H1 (cell line): Measurements from ENCODE around the gene NCOA5. TPM values are rescaled to one million over a fixed set of nuclear protein-coding genes. Genes with fewer than 3 reads are reported as not detected.

Experiments
- CTCF ChIA-PET: fragments of 300-600 bp; sonication (Branson Sonifier 250); formaldehyde crosslinking; loops from one replicate; lab custom pipeline; 2021; ENCODE audit not compliant: partially characterized antibody; lab: Charles Lee
- POLR2A ChIA-PET: fragments of 300-600 bp; sonication (Branson Sonifier 250); formaldehyde crosslinking; loops from one replicate; lab custom pipeline; 2021; ENCODE audit warnings: inconsistent platforms; ENCODE audit not compliant: partially characterized antibody; lab: Charles Lee
- DNase-seq, 2 experiments: peaks; one replicate each; pipeline versions ENCODE4 v3.0.0 to v3.0.0-alpha.2; 2010 to 2022; ENCODE audit warnings: low spot score in 2 of 2, low read depth in 1 of 2, mixed read lengths in 1 of 2
- FAIRE-seq: peaks from 2 replicates; lab custom pipeline; 2011; peaks lifted over from hg19 to GRCh38; lab: Jason Lieb, UNC
- H2AFZ ChIP-seq: 2 replicates; pipeline ENCODE4 v1.8.1; 2012; ENCODE audit warnings: low read length, inconsistent platforms
- H2AK5ac ChIP-seq: 2 replicates; pipeline ENCODE4 v1.6.1; 2013; ENCODE audit warnings: low read depth, low read length
- H2BK120ac ChIP-seq: replicated peaks from 2 replicates; pipeline ENCODE3; 2013; ENCODE audit warnings: low read depth, low read length, inconsistent platforms
- H2BK12ac ChIP-seq: 2 replicates; pipeline ENCODE4 v1.6.1; 2013; ENCODE audit warnings: low read depth, low read length
- H2BK15ac ChIP-seq: 2 replicates; pipeline ENCODE4 v1.6.1; 2013; ENCODE audit warnings: low read length
- H2BK20ac ChIP-seq: 2 replicates; pipeline ENCODE4 v1.6.1; 2013; ENCODE audit warnings: low read length
- H2BK5ac ChIP-seq: 2 replicates; pipeline ENCODE4 v1.6.1; 2013; ENCODE audit warnings: low read depth, low read length
- H3K14ac ChIP-seq: 2 replicates; pipeline ENCODE4 v1.6.1; 2013; ENCODE audit warnings: inconsistent platforms; ENCODE audit not compliant: insufficient read length
- H3K18ac ChIP-seq: 2 replicates; pipeline ENCODE4 v1.6.1; 2013; ENCODE audit warnings: low read length; ENCODE audit errors: extremely low read depth
- H3K23ac ChIP-seq: 2 replicates; pipeline ENCODE4 v1.6.1; 2013; ENCODE audit warnings: inconsistent platforms; ENCODE audit not compliant: insufficient read length
- H3K23me2 ChIP-seq: 2 replicates; pipeline ENCODE4 v1.6.1; 2013; ENCODE audit warnings: low read depth, low read length
- H3K27ac ChIP-seq: 2 replicates; pipeline ENCODE4 v1.6.1; 2011; ENCODE audit warnings: low read depth, low read length, inconsistent platforms
- H3K27me3 ChIP-seq, 4 experiments: replicated peaks in 1 of 4; 1 replicate in 1 of 4; 2 replicates in 3 of 4; pipeline versions ENCODE4 v1.6.1 to v1.8.1; 2011 to 2013; ENCODE audit warnings: low read length in 3 of 4, mild to moderate bottlenecking in 3 of 4, inconsistent platforms in 2 of 4, mixed read lengths in 2 of 4, moderate library complexity in 1 of 4; ENCODE audit not compliant: control insufficient read depth in 3 of 4, insufficient read depth in 3 of 4; ENCODE audit errors: extremely low read depth in 1 of 4
- H3K36me3 ChIP-seq, 4 experiments: 2 replicates each; pipeline versions ENCODE4 v1.6.1 to v1.8.1; 2011 to 2013; ENCODE audit warnings: mild to moderate bottlenecking in 4 of 4, low read length in 3 of 4, moderate library complexity in 2 of 4, control low read depth in 1 of 4, inconsistent platforms in 1 of 4; ENCODE audit not compliant: insufficient read depth in 4 of 4, control insufficient read depth in 2 of 4
- H3K4ac ChIP-seq: replicated peaks from 2 replicates; pipeline ENCODE3; 2013; ENCODE audit warnings: low read length, low read depth, mixed read lengths, inconsistent platforms; ENCODE audit not compliant: insufficient read length
- H3K4me1 ChIP-seq, 4 experiments: replicated peaks in 1 of 4; 1 replicate in 1 of 4; 2 replicates in 3 of 4; pipeline versions ENCODE4 v1.6.1 to v1.8.1; 2011 to 2013; ENCODE audit warnings: low read length in 3 of 4, inconsistent platforms in 2 of 4, mixed read lengths in 1 of 4; ENCODE audit not compliant: insufficient read depth in 4 of 4, control insufficient read depth in 3 of 4
- H3K4me2 ChIP-seq, 2 experiments: 2 replicates each; pipeline versions ENCODE4 v1.6.1 to v1.8.1; 2011 to 2013; ENCODE audit warnings: low read depth in 2 of 2, low read length in 2 of 2, control low read depth in 1 of 2, inconsistent platforms in 1 of 2, mild to moderate bottlenecking in 1 of 2; ENCODE audit not compliant: insufficient read depth in 1 of 2
- H3K4me3 ChIP-seq, 4 experiments: fragments of 200-600, 300-600 bp in 1 of 4; sonication (generic), shearing (Covaris generic), sonication (Bioruptor Twin) in 1 of 4; 2 replicates each; pipeline versions ENCODE4 v1.5.1 to v1.8.1; 2011 to 2016; ENCODE audit warnings: low read length in 4 of 4, low read depth in 3 of 4, control low read depth in 2 of 4, inconsistent platforms in 2 of 4, mild to moderate bottlenecking in 2 of 4, mixed read lengths in 1 of 4, moderate library complexity in 1 of 4; ENCODE audit not compliant: insufficient read depth in 2 of 4; ENCODE audit errors: extremely low read depth in 1 of 4
- H3K56ac ChIP-seq: replicated peaks from 2 replicates; pipeline ENCODE3; 2013; ENCODE audit warnings: low read depth, mild to moderate bottlenecking, mixed read lengths, low read length, inconsistent platforms; ENCODE audit not compliant: insufficient read length
- H3K79me1 ChIP-seq: 2 replicates; pipeline ENCODE4 v1.6.1; 2013; ENCODE audit warnings: low read depth, low read length, control low read depth
- H3K79me2 ChIP-seq, 2 experiments: 2 replicates each; pipeline versions ENCODE4 v1.6.1 to v1.8.1; 2012 to 2013; ENCODE audit warnings: low read length in 2 of 2, mild to moderate bottlenecking in 2 of 2, inconsistent platforms in 1 of 2; ENCODE audit not compliant: insufficient read depth in 2 of 2, control insufficient read depth in 1 of 2
- H3K9ac ChIP-seq, 4 experiments: replicated peaks in 1 of 4; 1 replicate in 1 of 4; 2 replicates in 3 of 4; pipeline versions ENCODE4 v1.6.1 to v1.8.1; 2011 to 2013; ENCODE audit warnings: low read depth in 3 of 4, low read length in 3 of 4, control low read depth in 2 of 4, mild to moderate bottlenecking in 2 of 4, moderate library complexity in 2 of 4, inconsistent platforms in 1 of 4; ENCODE audit errors: extremely low read depth in 1 of 4
- H3K9me3 ChIP-seq, 2 experiments: 2 replicates each; pipeline versions ENCODE4 v1.6.1 to v1.8.1; 2012 to 2013; ENCODE audit warnings: mild to moderate bottlenecking in 2 of 2, moderate library complexity in 2 of 2, control low read depth in 1 of 2, inconsistent platforms in 1 of 2, low read depth in 1 of 2, low read length in 1 of 2, mixed read lengths in 1 of 2; ENCODE audit not compliant: insufficient read depth in 2 of 2
- H4K20me1 ChIP-seq, 2 experiments: replicated peaks in 1 of 2; 2 replicates each; pipeline versions ENCODE3 to v1.8.1; 2011 to 2013; ENCODE audit warnings: inconsistent platforms in 2 of 2, low read length in 2 of 2, mild to moderate bottlenecking in 1 of 2; ENCODE audit not compliant: insufficient read depth in 2 of 2, control insufficient read depth in 1 of 2
- H4K5ac ChIP-seq: 2 replicates; pipeline ENCODE4 v1.6.1; 2013; ENCODE audit warnings: low read length, low read depth, mixed read lengths, inconsistent platforms; ENCODE audit not compliant: insufficient read length
- H4K8ac ChIP-seq: 2 replicates; pipeline ENCODE4 v1.8.0; 2013; ENCODE audit warnings: mild to moderate bottlenecking, moderate library complexity, low read length, inconsistent platforms; ENCODE audit not compliant: insufficient read depth; ENCODE audit errors: extremely low read depth
- H4K91ac ChIP-seq: replicated peaks from 2 replicates; pipeline ENCODE3; 2013; ENCODE audit warnings: low read length, mixed read lengths, inconsistent platforms; ENCODE audit not compliant: insufficient read length
- BRCA1 ChIP-seq: IDR thresholded peaks from 2 replicates; pipeline ENCODE4 v1.6.1; 2012; ENCODE audit warnings: low read depth, low read length, improper control_type of control experiment
- CEBPB ChIP-seq: IDR thresholded peaks from 2 replicates; pipeline ENCODE4 v1.6.1; 2012; ENCODE audit warnings: low read depth, low read length
- EP300 ChIP-seq, 2 experiments: IDR thresholded peaks; 1 replicate in 1 of 2; 2 replicates in 1 of 2; pipeline ENCODE4 v1.6.1; 2011 to 2012; ENCODE audit warnings: low read depth in 2 of 2, low read length in 2 of 2, mild to moderate bottlenecking in 2 of 2, borderline replicate concordance in 1 of 2, inconsistent platforms in 1 of 2, moderate library complexity in 1 of 2
- EZH2 ChIP-seq: fragments of 200-600 bp; sonication (generic); IDR thresholded peaks from 2 replicates; pipeline ENCODE4 v1.7.1; 2012; ENCODE audit warnings: low read depth, mild to moderate bottlenecking, moderate library complexity, low read length, inconsistent platforms; ENCODE audit not compliant: severe bottlenecking
- JUND ChIP-seq: IDR thresholded peaks from 2 replicates; pipeline ENCODE4 v1.6.1; 2011; ENCODE audit warnings: mild to moderate bottlenecking, improper control_type of control experiment, low read length
- KDM1A ChIP-seq: fragments of 200-600, 300-600 bp; sonication (generic); IDR thresholded peaks from 2 replicates; pipeline ENCODE4 v1.7.1; 2016; ENCODE audit warnings: mild to moderate bottlenecking, low read length, borderline replicate concordance
- NRF1 ChIP-seq: IDR thresholded peaks from 2 replicates; pipeline ENCODE4 v1.6.1; 2011; ENCODE audit warnings: mild to moderate bottlenecking, low read depth, low read length, improper control_type of control experiment
- SIX5 ChIP-seq: IDR thresholded peaks from 2 replicates; pipeline ENCODE4 v1.6.1; 2011; ENCODE audit warnings: mild to moderate bottlenecking, low read depth, low read length
- TAF1 ChIP-seq: IDR thresholded peaks from 2 replicates; pipeline ENCODE4 v1.6.1; 2011; ENCODE audit warnings: mild to moderate bottlenecking, low read depth, low read length
- WGBS, 2 experiments: shearing (Covaris generic) in 1 of 2; methylation state at CpG; one replicate each; pipeline versions ENCODE4 v1.1.6 to v1.1.7; 2013 to 2015; ENCODE audit warnings: low lambda C conversion rate in 2 of 2, mixed read lengths in 2 of 2, inconsistent platforms in 1 of 2, low coverage in 1 of 2, missing lambda C conversion rate in 1 of 2; ENCODE audit not compliant: insufficient replicate concordance in 2 of 2, insufficient coverage in 1 of 2, insufficient read length in 1 of 2; ENCODE audit errors: extremely low coverage in 1 of 2, missing lambda C conversion rate in 1 of 2; 5-methylcytosine and 5-hydroxymethylcytosine counted together
- polyA plus RNA-seq, 7 experiments: library from polyadenylated mRNA; depleted of rRNA in 3 of 7; stranded (reverse) in 5 of 7; unstranded in 2 of 7; fragments of >200 nt in 5 of 7; fragments of 200-250 nt in 2 of 7; gene quantifications; 1 replicate in 5 of 7; 2 replicates in 1 of 7; 4 replicates in 1 of 7; pipeline versions ENCODE4 v1.2.1 to v1.2.3, GENCODE V29; 2011 to 2013; ENCODE audit warnings: missing spikeins in 2 of 7, mixed read lengths in 2 of 7
- total RNA-seq: library from RNA; stranded (reverse); fragmentation: NEBNext Ultra II Directional; extraction: Animal tissue kit (Norgen Biotek cat#: 25700); gene quantifications from 2 replicates; pipeline ENCODE4 v1.2.1, GENCODE V29; 2021

The NCOA5 gene
- total and polyA plus RNA-seq, 2 of the 8 experiments (the other 6 are each of a cell fraction or from before 2014, with no cell fraction given), result 20.4 to 29.0 TPM

DNA sequence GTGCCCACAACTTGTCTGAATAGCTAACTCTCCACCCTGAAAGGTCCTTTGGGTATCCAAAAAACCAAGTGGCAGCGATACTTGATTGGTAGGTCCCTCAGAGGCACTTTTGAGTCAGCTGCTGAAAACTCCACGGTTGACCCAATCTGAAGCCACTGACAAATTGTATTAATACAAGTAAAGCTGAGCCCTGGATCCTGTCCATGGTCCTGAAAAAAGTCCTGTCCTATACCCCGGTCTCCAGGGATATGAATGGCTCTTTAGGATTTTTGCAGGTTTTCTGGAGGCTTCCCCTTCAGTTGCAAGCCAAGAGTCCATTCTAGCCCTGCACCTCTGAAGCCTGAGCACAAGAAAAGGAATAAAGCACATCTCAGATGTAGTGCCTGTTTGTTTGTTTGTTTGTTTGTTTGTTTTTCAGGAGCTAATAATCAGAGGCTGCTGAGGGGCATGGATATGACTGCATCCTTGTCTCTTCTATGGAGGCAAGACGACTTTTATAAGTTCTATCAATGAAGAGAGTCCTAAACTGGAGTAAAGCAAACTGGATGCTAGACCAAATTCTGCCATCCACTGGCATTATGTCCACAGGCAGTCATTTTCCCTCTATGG lies 62.4 kb downstream of the NCOA5 start:
- Histone ChIP-seq H3K4me1 (peaks cover 0 to 11% (median 7%) of the 10 kb centered on the region in 4 experiments; a peak in 6 of 7 replicates), H3K79me1 (no peaks in the 10 kb centered on the region), H2BK20ac (no peak overlapping the region), H3K4me2 (no peak overlapping the region), H3K9ac (no peak overlapping the region), H2BK12ac (no peak overlapping the region), H2BK5ac (no peak overlapping the region), H4K91ac (no peak overlapping the region), H2AK5ac (no peak overlapping the region), H3K4me3 (no peak overlapping the region), H2AFZ (no peak overlapping the region), H2BK15ac (no peak overlapping the region), H3K27ac (no peak overlapping the region), H4K8ac (no peak overlapping the region), H3K23ac (no peak overlapping the region), H3K79me2 (no peaks in the 10 kb centered on the region), H3K9me3 (no peaks in the 10 kb centered on the region), H3K14ac (no peak overlapping the region), H3K4ac (no peak overlapping the region), H3K36me3 (no peaks in the 10 kb centered on the region), H3K23me2 (peaks cover 6% of the 10 kb centered on the region; the same call in 1 of the 2 replicates), H2BK120ac (no peak overlapping the region), H3K56ac (no peak overlapping the region), H4K20me1 (peaks cover 3 to 20% of the 10 kb centered on the region in 2 experiments), H3K18ac (no peak overlapping the region), H3K27me3 (peaks cover 39 to 93% (median 62%) of the 10 kb centered on the region in 4 experiments), H4K5ac (no peak overlapping the region)
- POLR2A ChIA-PET, result interaction anchor here (0.7 to 1.2 kb wide), 4 partner anchors 9 to 60 kb away, joined by 3 to 4 read pairs (median 3); no protein-coding TSS in a partner anchor
- peak in 1 of 2 experiments; percentile 57 for DNase-seq
- 32% methylated on average over 4 of the region's 4 CpGs; no CpG with 5 or more reads in 1 of the 2 experiments for WGBS, 2 experiments
- no peak for FAIRE-seq
- TF ChIP-seq TAF1 (no peak), JUND (no peak), EP300 (IDR thresholded peaks at IDR 0.05; ENCODE audit: borderline replicate concordance in 1 of 2, low read depth in 2 of 2, low read length in 2 of 2) (no peak), SIX5 (no peak), EZH2 (no peak), KDM1A (no peak), BRCA1 (no peak), NRF1 (no peak), CEBPB (no peak)
- CTCF ChIA-PET, result interaction anchor here (1.0 to 8.5 kb wide), 7 partner anchors 13 to 321 kb away, joined by 3 to 60 read pairs (median 5); no protein-coding TSS in a partner anchor
